HepG2 (cell line): ENCODE data around the gene SPI1. TPM values are rescaled to one million over a fixed set of nuclear protein-coding genes. Genes with fewer than 3 reads are reported as not detected.

Experiments used
- ATAC-seq: fragments of 200-7000 bp; cut with Tn5 transposase; 3 replicates; pipeline ENCODE4 v1.9.1; 2020; ENCODE audit warnings: mild to moderate bottlenecking, moderate library complexity
- BruUV-seq: library from RNA; stranded (reverse); fragments of 400-500 nt; replicated peaks from 2 replicates; lab custom pipeline; 2021; lab: Mats Ljungman, UMichigan
- CTCF ChIA-PET: fragments of 300-600 bp; formaldehyde crosslinking; extraction: SDS; loops from one replicate; lab custom pipeline; 2021; ENCODE audit warnings: low total read pairs, inconsistent platforms, low intra/inter-chr PET ratio; lab: Yijun Ruan, JAX
- POLR2A ChIA-PET: fragments of 350-600 bp; sonication (Branson Sonifier 250); formaldehyde crosslinking; loops from one replicate; lab custom pipeline; 2020; ENCODE audit warnings: antibody characterized with exemption, inconsistent platforms; lab: Yijun Ruan, JAX
- DNase-seq: peaks from one replicate; pipeline ENCODE4 v3.0.0-alpha.2; 2015; ENCODE audit warnings: low spot score
- FAIRE-seq: peaks from 3 replicates; lab custom pipeline; 2011; peaks lifted over from hg19 to GRCh38; lab: Jason Lieb, UNC
- H2AFZ ChIP-seq: one replicate; pipeline ENCODE4 v1.6.1; 2011; ENCODE audit warnings: low read length, inconsistent platforms
- H3K27ac ChIP-seq: fragments of 300-600 bp; 3 replicates; pipeline ENCODE4 v1.8.0; 2011; ENCODE audit warnings: mixed run types, mild to moderate bottlenecking, mixed read lengths, low read length, inconsistent platforms; ENCODE audit not compliant: insufficient read depth; ENCODE audit errors: extremely low read length
- H3K27me3 ChIP-seq, 2 experiments: fragments of 200-600 bp in 1 of 2; 2 replicates in 1 of 2; 3 replicates in 1 of 2; pipeline versions ENCODE4 v1.6.0 to v1.8.0; 2011; ENCODE audit warnings: low read length in 2 of 2, mild to moderate bottlenecking in 2 of 2, moderate library complexity in 2 of 2, inconsistent platforms in 1 of 2; ENCODE audit not compliant: insufficient read depth in 2 of 2, control insufficient read depth in 1 of 2
- H3K36me3 ChIP-seq, 2 experiments: fragments of 200-600 bp in 1 of 2; replicated peaks in 1 of 2; 2 replicates in 1 of 2; 3 replicates in 1 of 2; pipeline versions ENCODE4 v1.5.1 to v1.8.0; 2011; ENCODE audit warnings: low read length in 2 of 2, inconsistent platforms in 1 of 2; ENCODE audit not compliant: insufficient read depth in 2 of 2, control insufficient read depth in 1 of 2
- H3K4me1 ChIP-seq: 2 replicates; pipeline ENCODE4 v1.5.1; 2012; ENCODE audit warnings: low read length, inconsistent platforms; ENCODE audit not compliant: insufficient read depth
- H3K4me2 ChIP-seq: 2 replicates; pipeline ENCODE4 v1.6.0; 2011; ENCODE audit warnings: low read depth, low read length, inconsistent platforms
- H3K4me3 ChIP-seq, 3 experiments: fragments of 200-600 bp in 1 of 3; sonication (generic), shearing (Covaris generic) in 1 of 3; replicated peaks in 1 of 3; 2 replicates each; pipeline ENCODE4 v1.5.1; 2011 to 2016; ENCODE audit warnings: low read length in 3 of 3, inconsistent platforms in 2 of 3, low read depth in 2 of 3, mild to moderate bottlenecking in 2 of 3, control low read depth in 1 of 3, mixed read lengths in 1 of 3; ENCODE audit not compliant: insufficient read depth in 1 of 3
- H3K79me2 ChIP-seq: one replicate; pipeline ENCODE4 v1.6.1; 2011; ENCODE audit warnings: low read length, inconsistent platforms; ENCODE audit not compliant: insufficient read depth
- H3K9ac ChIP-seq: 2 replicates; pipeline ENCODE4 v1.6.0; 2011; ENCODE audit warnings: mild to moderate bottlenecking, low read depth, low read length, inconsistent platforms; ENCODE audit not compliant: insufficient read depth
- H3K9me3 ChIP-seq: 2 replicates; pipeline ENCODE4 v1.5.1; 2012; ENCODE audit warnings: mild to moderate bottlenecking, low read length
- H4K20me1 ChIP-seq: 2 replicates; pipeline ENCODE4 v1.6.0; 2011; ENCODE audit warnings: inconsistent platforms, mild to moderate bottlenecking, low read length, moderate library complexity; ENCODE audit not compliant: insufficient read depth
- CREB1 ChIP-seq, 2 experiments: fragments of 450-650 bp in 1 of 2; IDR thresholded peaks; 2 replicates each; pipeline ENCODE4 v1.6.1; 2016 to 2017; ENCODE audit warnings: control low read depth in 1 of 2, mild to moderate bottlenecking in 1 of 2, missing compliant biosample characterization in 1 of 2, missing genetic modification characterization in 1 of 2
- KDM1A ChIP-seq: IDR thresholded peaks from 2 replicates; pipeline ENCODE4 v1.6.1; 2016; ENCODE audit warnings: missing compliant biosample characterization
- MNT ChIP-seq: fragments of 450-650 bp; IDR thresholded peaks from 2 replicates; pipeline ENCODE4 v1.6.1; 2016
- SAP130 ChIP-seq: IDR thresholded peaks from 2 replicates; pipeline ENCODE4 v1.6.1; 2016; ENCODE audit warnings: low read depth
- ZFX ChIP-seq: sonication (generic); formaldehyde crosslinking; IDR thresholded peaks from 2 replicates; pipeline ENCODE4 v1.4.0; 2020; ENCODE audit warnings: mild to moderate bottlenecking, low read depth, missing genetic modification reagents, moderate library complexity
- ZNF652 ChIP-seq: IDR thresholded peaks from 2 replicates; pipeline ENCODE4 v1.6.1; 2016; ENCODE audit warnings: low read depth, borderline replicate concordance
- WGBS: methylation state at CpG from one replicate; pipeline ENCODE4 v1.1.6; 2017; ENCODE audit warnings: low lambda C conversion rate; 5-methylcytosine and 5-hydroxymethylcytosine counted together
- in situ Hi-C: cut with HindIII; loops from 2 replicates; pipeline ENCODE4 v1.10.0; 2017; ENCODE audit warnings: low pct_unique_long_range_greater_than_20kb; ENCODE audit not compliant: extremely low pct_ligation_motif_present
- intact Hi-C: fragments of 100-400 bp; cut with micrococcal nuclease; formaldehyde crosslinking; loops from one replicate; pipeline ENCODE4 v1.10.0; 2022; ENCODE audit not compliant: unreplicated experiment
- polyA plus RNA-seq, 8 experiments: library from polyadenylated mRNA; depleted of rRNA in 3 of 8; stranded (reverse) in 7 of 8; unstranded in 1 of 8; fragments of >200 nt; fragmentation: Illumina TruSeq in 4 of 8; extraction: Trizol in 4 of 8; gene quantifications; 2 replicates each; pipeline versions ENCODE4 v1.2.1 to v1.2.3, GENCODE V29; 2011 to 2016; ENCODE audit warnings: low read depth in 4 of 8, missing spikeins in 1 of 8, mixed read lengths in 1 of 8; ENCODE audit not compliant: insufficient read depth in 1 of 8
- total RNA-seq, 5 experiments: library from RNA; depleted of rRNA; stranded (reverse); fragments of >200 nt; fragmentation: Illumina TruSeq; extraction: Trizol; gene quantifications; 2 replicates each; pipeline ENCODE4 v1.2.3, GENCODE V29; 2016; ENCODE audit warnings: low read depth in 1 of 5
- TF ChIP-seq, protein P1 (sequence below): sonication (generic); formaldehyde crosslinking; IDR thresholded peaks from 2 replicates; pipeline ENCODE4 v1.5.0; 2020; ENCODE audit warnings: mild to moderate bottlenecking, missing genetic modification reagents

SPI1 gene
- total and polyA plus RNA-seq, 2 of the 13 experiments (the other 11 are each of a cell fraction or from before 2014, with no cell fraction given), result not detected

- peak; percentile 42 for ATAC-seq
- Histone ChIP-seq H3K4me3 (no peak overlapping the region), H3K79me2 (no peaks in the 10 kb centered on the region), H3K4me2 (no peak overlapping the region), H3K36me3 (no peaks in the 10 kb centered on the region), H3K27me3 (peaks cover 7 to 54% of the 10 kb centered on the region in 2 experiments; a peak in 4 of 5 replicates), H2AFZ (no peak overlapping the region), H3K9ac (no peak overlapping the region), H3K27ac (no peak overlapping the region)
- ChIA-PET POLR2A (no interaction called here), CTCF (no interaction called here)
- DNase-seq, result no peak
- in situ Hi-C loops, result no loop called here
- FAIRE-seq, result no peak
- 5% methylated on average over 10 of the region's 18 CpGs for WGBS
- TF ChIP-seq ZNF652 (CRISPR knock-in tag), result no peak
- TF ChIP-seq, protein P1, sequence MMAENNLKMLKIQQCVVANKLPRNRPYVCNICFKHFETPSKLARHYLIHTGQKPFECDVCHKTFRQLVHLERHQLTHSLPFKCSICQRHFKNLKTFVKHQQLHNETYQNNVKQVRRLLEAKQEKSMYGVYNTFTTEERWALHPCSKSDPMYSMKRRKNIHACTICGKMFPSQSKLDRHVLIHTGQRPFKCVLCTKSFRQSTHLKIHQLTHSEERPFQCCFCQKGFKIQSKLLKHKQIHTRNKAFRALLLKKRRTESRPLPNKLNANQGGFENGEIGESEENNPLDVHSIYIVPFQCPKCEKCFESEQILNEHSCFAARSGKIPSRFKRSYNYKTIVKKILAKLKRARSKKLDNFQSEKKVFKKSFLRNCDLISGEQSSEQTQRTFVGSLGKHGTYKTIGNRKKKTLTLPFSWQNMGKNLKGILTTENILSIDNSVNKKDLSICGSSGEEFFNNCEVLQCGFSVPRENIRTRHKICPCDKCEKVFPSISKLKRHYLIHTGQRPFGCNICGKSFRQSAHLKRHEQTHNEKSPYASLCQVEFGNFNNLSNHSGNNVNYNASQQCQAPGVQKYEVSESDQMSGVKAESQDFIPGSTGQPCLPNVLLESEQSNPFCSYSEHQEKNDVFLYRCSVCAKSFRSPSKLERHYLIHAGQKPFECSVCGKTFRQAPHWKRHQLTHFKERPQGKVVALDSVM (CRISPR knock-in tag), result peak; percentile 45; the same call in 1 of the 2 replicates
- TF ChIP-seq CREB1 (IDR thresholded peaks at IDR 0.05), result peak; percentile 40
- TF ChIP-seq CREB1 (CRISPR knock-in tag; IDR thresholded peaks at IDR 0.05), result no peak
- TF ChIP-seq, all 625 proteins: peak for 2
- no TSS peak for BruUV-seq
- H3K9me3 ChIP-seq, result no peaks in the 10 kb centered on the region
- intact Hi-C loops, result no loop called here
- no peaks in the 10 kb centered on the region for H4K20me1 ChIP-seq
- H3K4me1 ChIP-seq, result peaks cover 16% of the 10 kb centered on the region
Measured at GRCh38 chr11:47340980-47341775, 37.2 kb downstream of the SPI1 start.

- CTCF ChIA-PET, result no interaction called here
- POLR2A ChIA-PET, result no interaction called here
- H3K4me1 ChIP-seq, result peaks cover 16% of the 10 kb centered on the region
- H3K4me2 ChIP-seq, result no peak overlapping the region
- FAIRE-seq, result no peak
- no peaks in the 10 kb centered on the region for H3K36me3 ChIP-seq
- in situ Hi-C loops (no loop called here), intact Hi-C loops (no loop called here)
- TF ChIP-seq KDM1A (CRISPR knock-in tag), result no peak
- no peak for TF ChIP-seq ZFX (CRISPR knock-in tag)
- TF ChIP-seq MNT, result peak; percentile 32; the same call in 1 of the 2 replicates
- no peak for TF ChIP-seq SAP130 (CRISPR knock-in tag)
- no peak overlapping the region for H3K9ac ChIP-seq
- no peak overlapping the region for H3K4me3 ChIP-seq
- no TSS peak for BruUV-seq
- peaks cover 7 to 42% of the 10 kb centered on the region in 2 experiments; a peak in 4 of 5 replicates for H3K27me3 ChIP-seq
- H3K79me2 ChIP-seq, result no peaks in the 10 kb centered on the region
- H3K9me3 ChIP-seq, result no peaks in the 10 kb centered on the region
- no peak overlapping the region for H3K27ac ChIP-seq
- no peak overlapping the region for H2AFZ ChIP-seq
- WGBS, result 64% methylated on average over 9 of the region's 9 CpGs
- H4K20me1 ChIP-seq, result no peaks in the 10 kb centered on the region
- no peak for DNase-seq
- ATAC-seq, result no peak
Measured at GRCh38 chr11:47340010-47340409, 38.3 kb downstream of the SPI1 start.
